HG02759 (cell line): Measurements from ENCODE around the gene GMIP.
A peak's percentile ranks its signal among the peaks of the same experiment; 100 is the strongest.
"Not testable (repeated sequence)": the region's sequence is repeated elsewhere in the genome, so short reads cannot be mapped to it uniquely, and the experiment has no call there.

Experiments
- ATAC-seq: cut with Tn5 transposase; IDR thresholded peaks from one replicate; pipeline ENCODE4 v1.9.1; 2021; ENCODE audit warnings: mild to moderate bottlenecking, moderate library complexity; ENCODE audit not compliant: unreplicated experiment

GMIP gene

GRCh38 chr19:19615086-19615485 is 28.4 kb downstream of the GMIP start:
- no peak for ATAC-seq

- no peak for ATAC-seq
Observed at GRCh38 chr19:19613506-19613905, 30.0 kb downstream of the GMIP start.

- ATAC-seq: no peak
Observed at GRCh38 chr19:19610376-19611202, 32.9 kb downstream of the GMIP start.

- not testable (repeated sequence) for ATAC-seq
Observed at GRCh38 chr19:19606686-19607085, 36.8 kb downstream of the GMIP start.

GRCh38 chr19:19606021-19606420 is 37.4 kb downstream of the GMIP start:
- no peak for ATAC-seq

GRCh38 chr19:19602713-19603324 is 40.6 kb downstream of the GMIP start:
- no peak for ATAC-seq

- ATAC-seq: no peak
Observed at GRCh38 chr19:19602136-19602712, 41.2 kb downstream of the GMIP start.

- no peak for ATAC-seq
Observed at GRCh38 chr19:19600793-19601330, 42.6 kb downstream of the GMIP start.

GRCh38 chr19:19598728-19599451 is 44.6 kb downstream of the GMIP start:
- peak; percentile 26 for ATAC-seq

GRCh38 chr19:19597809-19598306 is 45.6 kb downstream of the GMIP start:
- peak; percentile 70 for ATAC-seq

- no peak for ATAC-seq
Observed at GRCh38 chr19:19595171-19595701, 48.2 kb downstream of the GMIP start.

- no peak for ATAC-seq
Observed at GRCh38 chr19:19594381-19594780, 49.1 kb downstream of the GMIP start.

GRCh38 chr19:19592690-19593089 is 50.8 kb downstream of the GMIP start:
- no peak for ATAC-seq

- peak; percentile 85 for ATAC-seq
Observed at GRCh38 chr19:19591133-19591825, 52.2 kb downstream of the GMIP start.

- no peak for ATAC-seq
Observed at GRCh38 chr19:19588546-19588945, 54.9 kb downstream of the GMIP start.

- no peak for ATAC-seq
Observed at GRCh38 chr19:19587771-19588170, 55.7 kb downstream of the GMIP start.

- no peak for ATAC-seq
Observed at GRCh38 chr19:19584356-19584755, 59.1 kb downstream of the GMIP start.

- ATAC-seq: no peak
Observed at GRCh38 chr19:19582471-19582870, 61.0 kb downstream of the GMIP start.

- no peak for ATAC-seq
Observed at GRCh38 chr19:19581391-19581790, 62.1 kb downstream of the GMIP start.

GRCh38 chr19:19580418-19580817 is 63.0 kb downstream of the GMIP start:
- ATAC-seq: no peak
